HG02852 (cell line): Measurements from ENCODE around the gene TSACC.
"Not testable (repeated sequence)": the region's sequence is repeated elsewhere in the genome, so short reads cannot be mapped to it uniquely, and the experiment has no call there.

Experiments used
- ATAC-seq: cut with Tn5 transposase; IDR thresholded peaks from one replicate; pipeline ENCODE4 v1.9.1; 2021; ENCODE audit warnings: mild to moderate bottlenecking, moderate library complexity; ENCODE audit not compliant: unreplicated experiment

Gene TSACC

DNA sequence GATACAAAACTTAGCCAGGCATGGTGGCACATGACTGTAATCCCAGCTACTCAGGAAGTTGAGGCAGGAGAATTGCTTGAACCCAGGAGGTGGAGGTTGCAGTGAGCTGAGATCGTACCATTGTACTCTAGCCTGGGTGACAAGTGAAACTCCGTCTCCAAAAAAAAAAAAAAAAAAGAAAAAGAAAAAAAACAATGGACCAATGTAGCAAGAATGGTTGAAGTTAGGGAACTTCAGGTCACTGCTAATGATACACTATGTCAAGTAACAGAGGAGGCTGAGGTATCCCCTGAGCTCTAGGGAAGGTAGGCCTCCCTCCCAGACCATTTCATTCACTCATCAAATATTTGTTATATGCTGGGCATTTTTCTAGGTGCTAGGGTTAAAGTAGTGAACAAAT, 7.7 kb downstream of the TSACC start:
- ATAC-seq: not testable (repeated sequence)

DNA sequence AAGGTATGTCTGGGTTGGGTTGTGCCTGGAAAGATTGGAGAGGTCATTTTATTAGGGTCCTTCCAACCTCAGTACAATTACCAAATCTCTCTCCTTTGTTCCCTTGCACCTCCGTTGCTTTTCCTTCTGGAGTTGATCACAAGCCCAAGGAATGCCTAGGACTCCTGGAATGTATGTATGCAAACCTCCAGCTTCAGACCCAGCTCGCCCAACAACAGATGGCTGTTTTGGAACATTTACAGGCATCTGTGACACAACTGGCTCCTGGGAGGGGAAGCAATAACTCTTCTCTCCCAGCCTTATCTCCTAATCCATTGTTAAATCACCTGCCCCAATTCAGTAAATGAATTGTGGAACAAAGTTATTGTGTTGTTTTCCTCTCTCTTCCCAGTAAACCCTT, 8.3 kb downstream of the TSACC start:
- ATAC-seq: no peak

DNA sequence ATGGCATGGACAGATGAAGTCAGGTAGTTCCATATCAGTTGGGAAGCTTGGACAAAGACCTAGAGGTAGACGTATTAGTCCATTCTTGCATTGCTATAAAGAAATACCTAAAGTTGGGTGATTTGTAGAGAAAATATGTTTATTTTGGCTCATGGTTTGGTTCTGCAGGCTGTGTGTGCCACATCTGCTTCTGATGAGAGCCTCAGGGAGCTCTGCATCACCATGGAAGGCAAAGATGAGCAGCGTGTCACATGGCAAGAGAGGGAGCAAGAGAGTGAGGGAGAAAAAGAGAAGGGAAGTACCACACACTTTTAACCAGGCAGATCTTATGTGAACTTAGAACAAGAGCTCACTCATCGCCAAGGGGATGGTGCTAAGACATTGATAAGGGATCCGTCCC, 9.0 kb downstream of the TSACC start:
- no peak for ATAC-seq

DNA sequence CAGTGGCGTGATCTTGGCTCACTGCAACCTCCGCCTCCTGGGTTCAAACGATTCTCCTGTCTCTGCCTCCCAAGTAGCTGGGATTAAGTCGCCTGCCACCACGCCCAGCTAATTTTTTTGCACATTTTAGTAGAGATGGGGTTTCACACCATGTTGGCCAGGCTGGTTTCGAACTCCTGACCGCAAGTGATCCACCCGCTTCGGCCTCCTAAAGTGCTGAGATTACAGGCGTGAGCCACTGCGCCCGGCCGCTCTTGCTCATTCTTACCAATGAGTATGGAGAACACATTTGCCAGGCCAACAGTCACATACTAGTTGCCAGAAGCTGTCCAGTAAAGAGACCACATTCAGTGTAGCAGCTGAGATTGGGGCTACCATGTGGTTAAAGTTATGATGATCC, 14.2 kb downstream of the TSACC start:
- ATAC-seq: not testable (repeated sequence)

DNA sequence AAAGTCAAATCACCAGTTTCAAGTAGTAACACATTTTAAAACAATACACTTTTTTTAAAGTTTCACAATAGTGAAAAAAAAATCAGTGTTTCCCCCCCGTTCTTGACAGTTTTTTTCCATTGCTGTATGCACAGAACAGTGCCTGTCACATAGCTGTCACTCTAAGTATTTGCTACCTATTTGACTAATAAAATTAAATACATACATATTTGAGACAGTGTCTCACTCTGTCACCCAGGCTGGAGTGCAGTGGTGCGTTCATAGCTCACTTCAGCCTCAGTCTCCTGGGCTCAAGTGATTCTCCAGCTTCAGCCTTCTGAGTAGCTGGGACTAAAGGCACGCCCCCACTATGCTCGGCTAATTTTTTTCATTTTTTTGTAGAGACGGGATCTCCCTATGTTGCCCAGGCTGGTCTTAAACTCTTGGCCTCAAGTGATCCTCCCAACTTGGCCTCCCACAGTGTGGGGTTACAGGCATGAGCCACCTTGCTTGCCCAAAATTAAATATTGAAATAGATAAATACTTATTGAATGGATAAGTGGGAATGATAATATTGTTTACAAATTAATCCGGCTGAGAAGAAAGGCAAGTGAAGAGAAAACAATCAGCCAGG, 18.0 kb downstream of the TSACC start:
- no peak for ATAC-seq

DNA sequence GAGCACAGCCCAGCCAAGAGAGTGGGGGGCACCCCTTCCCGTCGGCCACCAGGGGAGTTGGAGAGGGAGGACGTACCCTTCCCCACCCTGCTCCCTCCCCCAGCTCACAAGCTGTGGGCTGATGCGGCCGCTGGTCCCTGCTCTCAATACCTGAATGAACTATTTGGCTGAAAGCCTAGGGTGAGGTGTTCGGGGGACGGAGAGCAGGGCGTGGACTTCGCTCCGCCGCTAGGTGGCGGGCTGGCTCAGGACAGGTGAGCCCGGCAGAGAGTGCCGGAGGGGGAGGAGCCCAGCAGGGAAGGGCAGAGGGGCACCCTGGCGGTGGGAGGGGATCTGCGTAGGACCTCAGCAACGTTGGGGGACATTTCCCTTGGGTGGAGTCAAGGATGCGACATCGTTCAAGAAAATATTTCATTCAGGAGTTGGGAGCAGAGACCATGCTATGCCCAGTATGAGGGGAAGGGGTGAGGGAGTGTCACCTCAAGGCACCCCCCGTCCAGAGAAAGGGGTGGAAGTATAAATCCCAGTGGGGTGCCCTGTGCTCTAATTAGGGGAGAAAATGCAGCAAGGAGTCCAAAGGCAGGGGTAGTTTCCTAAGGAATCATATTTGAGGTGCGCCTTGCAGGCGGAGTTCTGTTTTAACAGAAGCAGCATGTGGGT, 18.7 kb downstream of the TSACC start:
- no peak for ATAC-seq

DNA sequence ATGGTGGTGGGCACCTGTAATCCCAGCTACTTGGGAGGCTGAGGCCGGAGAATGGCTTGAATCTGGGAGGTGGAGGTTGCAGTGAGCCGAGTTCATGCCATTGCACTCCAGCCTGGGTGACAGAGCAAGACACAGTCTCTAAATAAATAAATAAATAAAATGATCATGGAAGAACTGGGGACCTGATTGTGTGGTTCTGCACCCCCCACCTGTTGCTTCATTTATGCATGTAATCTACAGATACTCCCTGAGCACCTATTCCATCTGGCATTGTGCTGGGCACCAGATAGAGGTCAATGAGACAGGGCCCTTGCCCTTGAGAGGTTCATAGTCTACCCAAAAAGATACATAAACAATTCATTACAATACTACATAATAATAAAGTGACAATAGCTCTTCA, 19.7 kb downstream of the TSACC start:
- ATAC-seq: no peak

DNA sequence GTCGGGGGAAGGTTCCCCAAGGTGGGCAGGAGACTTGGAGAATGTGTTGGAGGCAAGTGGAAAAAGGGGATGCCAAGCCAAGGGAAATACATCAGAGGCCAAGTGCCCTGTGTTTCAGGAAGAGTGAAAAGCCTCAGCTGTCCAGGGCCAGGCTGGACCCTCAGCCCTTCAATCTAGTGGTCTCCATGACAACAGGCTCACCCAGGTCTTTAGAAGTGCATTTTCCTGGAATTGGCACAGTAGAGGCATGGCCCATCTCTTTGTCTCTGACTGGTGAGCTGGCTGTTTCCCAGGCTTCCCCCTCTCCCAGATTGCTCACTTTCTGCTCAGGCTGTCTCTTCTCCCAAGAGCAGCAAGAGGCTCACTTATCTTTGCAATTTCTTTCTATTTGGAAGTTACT, 20.3 kb downstream of the TSACC start:
- no peak for ATAC-seq

DNA sequence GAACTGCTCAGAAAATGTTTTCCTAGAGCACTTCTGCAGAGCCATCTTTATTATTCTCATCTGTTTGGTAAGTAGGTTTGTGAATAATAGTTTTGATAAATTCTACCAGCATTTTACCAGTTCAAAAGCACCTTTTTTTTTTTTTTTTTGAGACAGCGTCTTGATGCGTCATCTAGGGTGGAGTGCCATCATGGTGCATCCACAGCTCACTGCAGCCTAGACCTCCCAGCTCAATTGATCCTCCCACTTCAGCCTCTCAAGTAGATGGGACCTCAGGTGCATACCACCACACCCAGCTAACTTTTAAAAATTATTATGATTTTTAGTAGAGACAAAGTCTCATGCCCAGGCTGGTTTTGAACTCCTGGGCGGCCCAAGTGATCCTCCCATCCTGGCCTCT, 20.9 kb downstream of the TSACC start:
- ATAC-seq: no peak

DNA sequence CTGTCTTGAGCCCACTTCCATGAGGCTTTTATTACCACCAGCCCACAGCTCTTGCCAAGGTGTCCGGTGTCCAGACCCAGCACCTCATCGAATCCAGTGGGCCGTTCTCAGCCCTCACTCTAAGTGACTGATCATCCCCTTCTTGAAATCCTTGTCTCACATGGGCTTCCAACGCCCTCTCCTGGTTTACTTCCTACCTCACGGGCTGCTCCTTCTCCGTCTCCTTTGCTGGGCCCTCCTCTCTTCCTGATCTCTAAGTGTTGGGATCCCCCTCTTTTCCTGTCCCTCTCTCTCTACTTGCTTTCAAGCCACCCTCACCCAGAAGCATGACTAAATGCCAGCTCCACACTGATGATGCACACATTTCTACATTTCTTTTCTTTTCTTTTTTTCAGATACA, 21.6 kb downstream of the TSACC start:
- no peak for ATAC-seq

DNA sequence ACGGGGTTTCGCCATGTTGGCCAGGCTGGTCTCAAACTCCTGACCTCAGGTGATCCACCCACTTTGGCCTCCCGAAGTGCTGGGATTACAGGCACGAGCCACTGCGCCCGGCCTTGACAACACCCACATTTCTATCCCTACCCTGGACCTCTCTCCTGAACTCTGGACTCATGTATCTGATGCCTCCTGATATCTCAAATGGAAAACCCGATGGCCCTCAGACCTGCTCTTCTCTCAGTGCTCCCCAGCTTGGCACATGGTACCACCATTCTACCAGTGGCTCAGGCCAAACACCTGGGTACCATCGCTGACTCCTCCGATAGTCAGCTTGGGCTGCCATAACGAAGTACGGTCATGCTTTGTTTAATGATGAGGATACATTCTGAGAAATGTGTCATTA, 22.2 kb downstream of the TSACC start:
- no peak for ATAC-seq

DNA sequence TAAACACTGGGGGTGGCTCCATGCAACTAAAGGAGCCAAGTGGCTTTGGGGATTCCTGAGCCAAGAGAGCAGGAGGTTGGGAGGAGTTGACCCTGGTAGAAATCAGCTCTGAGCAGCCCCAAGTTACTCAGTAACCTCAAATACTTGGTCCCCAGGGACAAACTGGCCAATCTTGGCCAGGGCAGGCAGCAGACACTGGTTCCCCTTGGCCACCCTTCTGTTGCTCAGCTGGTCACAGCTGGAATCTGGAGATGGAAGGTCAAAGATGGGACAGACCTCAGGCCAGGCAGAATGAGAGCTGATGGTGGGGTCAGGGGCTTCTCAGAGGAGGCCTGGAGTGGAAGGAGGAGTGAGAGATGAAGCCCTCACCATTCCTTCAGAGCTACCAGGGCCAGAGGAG, 27.4 kb downstream of the TSACC start:
- no peak for ATAC-seq

DNA sequence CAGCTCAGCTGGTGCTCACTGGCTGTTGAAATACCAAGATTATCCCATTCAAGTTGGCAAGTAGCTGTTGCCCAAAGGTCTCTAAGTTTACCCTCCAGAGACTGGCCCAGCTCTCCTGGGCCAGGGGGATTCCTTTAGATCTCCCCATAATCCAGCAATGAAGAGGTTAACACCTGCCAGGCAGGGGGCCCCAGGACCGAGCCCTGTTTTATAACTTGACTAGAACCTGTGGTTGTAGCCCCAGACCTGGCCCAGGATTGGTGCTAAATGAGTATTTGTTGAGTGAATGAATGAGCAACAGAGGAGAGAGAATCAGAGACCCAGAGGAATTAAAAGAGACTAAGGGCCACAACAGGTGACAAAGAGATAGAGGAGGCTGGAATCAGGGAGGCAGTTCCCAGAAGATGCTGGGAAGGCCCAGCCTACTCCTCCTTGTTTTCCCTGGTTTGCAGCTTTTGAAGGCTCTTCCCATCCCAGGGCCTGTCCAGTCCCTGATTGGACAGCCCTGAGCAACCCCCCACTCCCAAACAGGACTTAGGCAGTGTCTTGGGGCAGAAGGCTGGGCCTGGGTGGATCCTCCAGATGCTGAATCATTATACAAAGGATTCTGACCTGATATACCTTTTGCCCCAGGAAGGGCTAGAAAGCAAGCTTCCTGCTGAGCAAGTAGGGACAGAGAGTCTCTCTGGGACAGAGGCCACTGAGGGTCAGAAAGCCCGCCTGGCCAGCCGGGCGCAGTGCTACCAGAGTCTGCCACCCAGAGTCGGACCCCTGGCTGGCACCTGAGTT, 28.2 kb downstream of the TSACC start:
- ATAC-seq: no peak

DNA sequence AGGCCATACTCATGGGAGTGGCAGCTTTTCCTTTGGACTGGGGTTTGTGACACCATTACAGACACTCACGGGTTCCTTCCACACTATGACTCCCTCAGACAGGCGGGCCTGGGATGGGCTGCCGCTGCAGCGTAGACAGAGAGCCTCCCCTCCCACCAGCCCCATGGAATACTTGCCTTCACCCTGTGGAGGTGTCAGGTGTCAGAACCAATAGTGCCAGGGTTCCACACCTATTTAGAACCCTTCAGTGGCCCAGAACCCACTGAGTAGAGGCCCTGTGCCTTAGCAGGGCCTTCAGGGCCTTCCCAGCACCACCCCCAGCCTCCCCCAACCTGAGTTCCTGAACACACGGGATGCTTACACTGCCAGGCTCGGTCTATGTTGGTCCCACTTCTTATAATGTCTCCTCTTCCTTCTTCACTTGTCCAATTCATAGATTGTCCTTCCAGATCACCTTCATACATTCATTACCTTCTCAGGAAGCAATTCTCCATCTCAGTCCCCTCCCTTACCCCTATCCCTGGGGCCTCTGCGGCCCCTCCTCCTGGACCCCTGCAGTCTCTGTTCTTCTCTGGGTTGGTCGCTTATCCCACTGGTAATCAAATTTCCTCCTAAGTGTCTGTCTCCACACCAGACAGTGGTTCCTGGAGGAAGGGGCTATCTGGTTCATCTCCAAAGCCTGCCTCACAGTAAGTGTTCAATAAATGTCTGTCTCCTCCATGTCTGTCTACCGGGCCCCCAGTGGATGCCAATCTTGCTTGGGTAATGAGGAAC, 29.2 kb downstream of the TSACC start:
- no peak for ATAC-seq

DNA sequence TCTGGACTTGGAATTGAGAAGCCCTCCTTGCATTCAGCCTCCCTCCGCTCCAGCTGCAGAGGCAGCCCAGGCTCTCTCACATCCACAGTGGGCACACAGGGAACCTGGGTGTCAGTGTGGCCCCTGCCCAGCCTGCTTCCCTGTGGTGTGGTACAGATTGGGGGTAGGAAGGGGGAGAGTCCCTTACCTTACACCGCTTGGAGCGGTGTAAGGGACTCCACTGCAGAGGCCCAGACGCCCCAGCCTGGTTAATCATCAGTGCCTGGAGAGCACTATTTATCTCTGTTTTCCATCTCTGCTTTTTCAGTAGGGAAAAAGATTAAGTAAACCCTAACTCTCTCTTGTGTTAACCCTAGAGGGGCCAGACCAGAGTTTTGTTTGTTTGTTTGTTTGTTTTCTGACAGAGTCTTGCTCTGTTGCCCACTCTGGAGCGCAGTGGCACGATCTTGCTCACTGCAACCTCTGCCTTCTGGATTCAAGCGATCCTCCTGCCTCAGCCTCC, 29.9 kb downstream of the TSACC start:
- ATAC-seq: no peak

DNA sequence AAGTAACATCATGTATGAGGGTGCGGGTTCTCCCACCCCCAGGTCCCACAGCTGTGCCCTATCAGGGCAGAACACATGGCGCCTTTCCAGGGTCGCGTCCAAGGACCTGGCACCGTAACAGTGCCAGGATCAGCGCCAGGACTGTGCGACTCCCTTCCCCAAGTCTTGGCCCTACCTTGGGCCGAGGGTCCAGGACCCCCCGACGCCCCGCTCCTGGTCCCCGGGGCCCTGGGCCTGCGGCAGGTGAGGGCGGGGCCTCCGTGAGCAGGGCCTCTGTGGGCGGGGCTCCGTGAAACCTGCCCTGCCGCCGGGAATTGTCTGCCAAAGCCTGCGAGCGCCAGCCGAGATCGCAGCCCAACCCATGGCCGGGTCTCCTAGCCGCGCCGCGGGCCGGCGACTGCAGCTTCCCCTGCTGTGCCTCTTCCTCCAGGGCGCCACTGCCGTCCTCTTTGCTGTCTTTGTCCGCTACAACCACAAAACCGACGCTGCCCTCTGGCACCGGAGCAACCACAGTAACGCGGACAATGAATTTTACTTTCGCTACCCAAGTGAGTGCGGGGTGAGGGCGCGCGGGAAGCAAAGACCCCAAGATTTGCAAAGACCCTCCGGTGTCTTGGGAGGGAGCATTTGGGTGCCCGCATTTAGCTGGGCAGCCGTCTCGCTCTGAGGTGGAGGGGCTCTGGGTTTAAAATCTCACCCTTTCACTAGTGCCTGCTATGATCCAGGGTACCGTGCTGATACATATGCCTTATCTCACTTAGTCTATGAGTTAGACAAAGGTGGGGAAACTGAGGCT, 30.8 kb downstream of the TSACC start, which contains the start of gene RHBG:
Gene RHBG (plus strand): TSS at position 323 of the 796 bp plus-strand sequence. CDS start 39 bp downstream, at position 362.
- ATAC-seq: no peak

DNA sequence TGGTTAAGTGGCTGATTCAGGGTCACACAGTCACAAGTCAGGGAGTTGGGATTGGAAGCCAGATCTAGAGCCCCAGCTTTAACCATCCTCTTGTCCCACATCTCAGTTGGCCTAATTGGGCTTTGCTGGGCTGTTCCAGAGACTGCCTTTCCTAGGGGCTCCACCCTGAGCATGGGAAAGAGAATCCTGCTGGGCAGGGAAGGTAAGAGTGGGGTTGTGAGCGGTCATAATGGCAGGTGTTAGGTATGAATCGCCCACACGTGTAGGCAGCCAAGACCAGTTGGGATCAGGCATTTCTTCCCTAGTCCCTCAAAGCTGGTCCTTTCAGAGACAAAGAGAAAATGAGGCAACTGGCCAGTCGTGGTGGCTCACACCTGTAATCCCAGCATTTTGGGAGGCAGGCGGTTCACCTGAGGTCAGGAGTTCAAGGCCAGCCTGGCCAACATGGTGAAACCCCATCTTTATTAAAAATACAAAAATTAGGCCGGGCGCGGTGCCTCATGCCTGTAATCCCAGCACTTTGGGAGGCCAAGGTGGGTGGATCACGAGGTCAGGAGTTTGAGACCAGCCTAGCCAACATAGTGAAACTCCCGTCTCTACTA, 31.5 kb downstream of the TSACC start:
- not testable (repeated sequence) for ATAC-seq

DNA sequence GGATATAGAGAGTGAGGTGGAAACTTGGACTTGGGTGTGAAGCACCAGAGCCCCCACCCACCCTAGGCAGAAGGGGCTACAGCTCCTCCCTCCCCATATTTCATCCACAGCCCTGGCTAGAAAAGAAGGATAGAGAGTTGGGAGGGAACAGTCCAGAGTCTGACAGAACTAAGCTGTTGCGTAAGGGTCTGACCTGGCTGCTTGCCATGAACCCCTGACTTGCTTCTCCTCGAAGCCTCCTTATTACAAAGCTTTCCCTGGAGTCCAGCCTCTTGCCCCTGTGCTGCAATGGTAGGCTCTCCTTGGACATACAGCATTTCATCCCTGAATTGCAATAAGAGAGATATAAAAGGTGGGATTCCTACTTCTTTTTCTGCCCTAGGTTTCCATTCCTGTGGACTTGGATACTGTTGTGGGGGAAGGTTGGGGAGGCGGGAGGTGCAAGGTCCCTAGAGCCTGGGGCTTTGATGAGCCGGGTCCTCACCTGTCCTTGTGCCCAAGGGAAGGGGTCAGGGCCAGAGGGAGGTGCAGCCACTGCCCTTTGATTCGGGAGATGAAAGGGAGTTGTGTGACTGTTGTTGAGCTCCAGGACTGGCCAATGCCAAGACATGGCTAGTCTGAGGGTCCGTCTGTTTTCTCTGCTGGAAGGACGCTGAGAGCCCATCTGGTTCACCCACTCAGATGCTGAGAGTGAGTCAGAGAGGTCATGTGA, 33.4 kb downstream of the TSACC start:
- ATAC-seq: no peak

DNA sequence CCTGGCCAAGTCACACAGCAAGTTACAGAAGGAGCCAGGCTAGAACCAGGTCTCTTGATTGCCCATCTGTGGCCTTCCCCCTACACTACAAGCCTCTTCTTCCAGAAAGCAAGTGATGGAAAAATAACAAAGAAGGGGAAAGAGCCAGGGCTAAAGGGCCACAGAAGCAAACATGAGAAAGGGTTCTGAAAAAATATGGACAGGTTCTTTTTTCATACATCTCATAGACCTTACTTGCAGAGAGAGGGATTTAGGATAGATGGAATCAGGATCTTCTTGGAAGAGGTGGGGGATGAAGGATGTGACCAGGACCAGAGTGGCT, 33.9 kb downstream of the TSACC start:
- ATAC-seq: no peak
